GM23248 (cell line): Measurements from ENCODE around the gene DPP6. TPM values are rescaled to one million over a fixed set of nuclear protein-coding genes. Genes with fewer than 3 reads are reported as not detected.

ENCODE experiments used
- DNase-seq: peaks from one replicate; pipeline ENCODE4 v3.0.0-alpha.2; 2015
- H2AFZ ChIP-seq: fragments of 200-600 bp; sonication (generic); 2 replicates; pipeline ENCODE4 v1.6.1; 2016; ENCODE audit warnings: antibody characterized with exemption
- H3F3A ChIP-seq: fragments of 200-600 bp; sonication (generic); 2 replicates; pipeline ENCODE4 v1.6.1; 2016; ENCODE audit warnings: mild to moderate bottlenecking, antibody characterized with exemption, mixed run types; ENCODE audit not compliant: insufficient read depth
- H3K27ac ChIP-seq: fragments of 200-600 bp; sonication (generic); 2 replicates; pipeline ENCODE4 v1.5.1; 2016; ENCODE audit warnings: mild to moderate bottlenecking
- H3K27me3 ChIP-seq: fragments of 200-600 bp; sonication (generic); replicated peaks from 2 replicates; pipeline ENCODE4 v1.6.1; 2016; ENCODE audit warnings: mild to moderate bottlenecking; ENCODE audit not compliant: insufficient read depth
- H3K36me3 ChIP-seq: fragments of 200-600 bp; sonication (generic); 2 replicates; pipeline ENCODE4 v1.6.1; 2016; ENCODE audit warnings: low read depth, mild to moderate bottlenecking
- H3K4me1 ChIP-seq: fragments of 200-600 bp; sonication (generic); 2 replicates; pipeline ENCODE4 v1.6.1; 2016; ENCODE audit warnings: mild to moderate bottlenecking; ENCODE audit not compliant: insufficient read depth
- H3K4me2 ChIP-seq: fragments of 200-600 bp; sonication (generic); one replicate; pipeline ENCODE4 v1.6.1; 2016; ENCODE audit warnings: mild to moderate bottlenecking; ENCODE audit not compliant: unreplicated experiment
- H3K4me3 ChIP-seq: fragments of 200-600 bp; sonication (generic); 2 replicates; pipeline ENCODE4 v1.5.1; 2016; ENCODE audit warnings: mild to moderate bottlenecking
- H3K79me2 ChIP-seq: fragments of 200-600 bp; sonication (generic); 2 replicates; pipeline ENCODE4 v1.6.1; 2016; ENCODE audit warnings: mild to moderate bottlenecking; ENCODE audit not compliant: insufficient read depth
- H3K9ac ChIP-seq: fragments of 200-600 bp; sonication (generic); 2 replicates; pipeline ENCODE4 v1.6.1; 2016; ENCODE audit warnings: mild to moderate bottlenecking
- H3K9me2 ChIP-seq: fragments of 200-600 bp; sonication (generic); 2 replicates; pipeline ENCODE4 v1.6.1; 2016; ENCODE audit warnings: mixed run types, mild to moderate bottlenecking, moderate library complexity; ENCODE audit not compliant: insufficient read depth
- H3K9me3 ChIP-seq: fragments of 200-600 bp; sonication (generic); one replicate; pipeline ENCODE4 v1.6.1; 2017; ENCODE audit warnings: low read depth
- H4K20me1 ChIP-seq: fragments of 200-600 bp; sonication (generic); 2 replicates; pipeline ENCODE4 v1.6.0; 2016; ENCODE audit not compliant: insufficient read depth
- EZH2 ChIP-seq: fragments of 200-600 bp; sonication (generic); IDR thresholded peaks from 2 replicates; pipeline ENCODE4 v1.6.1; 2018; ENCODE audit warnings: antibody characterized with exemption, mild to moderate bottlenecking; ENCODE audit not compliant: insufficient read depth, poor library complexity, severe bottlenecking
- EZH2phosphoT487 ChIP-seq: fragments of 200-600 bp; sonication (generic); IDR thresholded peaks from 2 replicates; pipeline ENCODE4 v1.6.1; 2018; ENCODE audit warnings: antibody characterized with exemption, moderate library complexity, mild to moderate bottlenecking, low read depth; ENCODE audit not compliant: insufficient read depth
- WGBS, 2 experiments: methylation state at CpG; one replicate each; pipeline ENCODE4 v1.1.6; 2015 to 2017; ENCODE audit warnings: low lambda C conversion rate in 2 of 2, low coverage in 1 of 2; ENCODE audit errors: missing lambda C conversion rate in 2 of 2; 5-methylcytosine and 5-hydroxymethylcytosine counted together
- in situ Hi-C: fragments of 300-500 bp; cut with MboI; formaldehyde crosslinking; loops from 2 replicates; pipeline ENCODE4 v1.15.0; 2020
- polyA plus RNA-seq: library from polyadenylated mRNA; unstranded; fragments of >200 nt; fragmentation: Nextera tagmentation; extraction: Ambion mirVana; gene quantifications from 2 replicates; pipeline ENCODE4 v1.2.1, GENCODE V29; 2016
- total RNA-seq: library from RNA; depleted of rRNA; stranded (reverse); fragments of >200 nt; shearing (Covaris generic); gene quantifications from 2 replicates; pipeline ENCODE4 v1.2.3, GENCODE V29; 2014

The DPP6 gene
- total and polyA plus RNA-seq, 2 experiments from 2014 or later: not detected

GRCh38 chr7:154736389-154736788 is 684.2 kb downstream of the DPP6 start:
- H3K4me1 ChIP-seq: no peaks in the 10 kb centered on the region
- H3K4me3 ChIP-seq: no peak overlapping the region
- H3K9me2 ChIP-seq: no peaks in the 10 kb centered on the region
- no peak overlapping the region for H2AFZ ChIP-seq
- H3K36me3 ChIP-seq: no peaks in the 10 kb centered on the region
- in situ Hi-C loops: no loop called here
- TF ChIP-seq EZH2phosphoT487 (no peak), EZH2 (no peak)
- no peaks in the 10 kb centered on the region for H3K79me2 ChIP-seq
- no peak for DNase-seq
- 2 to 3% methylated on average over 3 of the region's 3 CpGs for WGBS, 2 experiments
- H3K27ac ChIP-seq: no peak overlapping the region
- no peaks in the 10 kb centered on the region for H3K9me3 ChIP-seq
- H3F3A ChIP-seq: no peaks in the 10 kb centered on the region
- no peak overlapping the region for H3K9ac ChIP-seq
- H4K20me1 ChIP-seq: no peaks in the 10 kb centered on the region
- H3K27me3 ChIP-seq: no peaks in the 10 kb centered on the region
- no peak overlapping the region for H3K4me2 ChIP-seq

GRCh38 chr7:154738216-154738615 is 686.0 kb downstream of the DPP6 start:
- WGBS, 2 experiments: 27 to 31% methylated on average over 5 of the region's 5 CpGs

GRCh38 chr7:154741131-154741530 is 688.9 kb downstream of the DPP6 start:
- Histone ChIP-seq H3K4me2 (no peak overlapping the region), H3K27me3 (no peaks in the 10 kb centered on the region), H2AFZ (no peak overlapping the region), H3K4me1 (no peaks in the 10 kb centered on the region), H3K9me3 (no peaks in the 10 kb centered on the region), H3K27ac (no peak overlapping the region), H3K79me2 (no peaks in the 10 kb centered on the region), H3K4me3 (no peak overlapping the region), H3K36me3 (no peaks in the 10 kb centered on the region), H3K9ac (no peak overlapping the region), H4K20me1 (no peaks in the 10 kb centered on the region), H3K9me2 (no peaks in the 10 kb centered on the region), H3F3A (no peaks in the 10 kb centered on the region)
- WGBS, 2 experiments: 13 to 22% methylated on average over 6 of the region's 6 CpGs
- DNase-seq: no peak
- in situ Hi-C loops: no loop called here
- TF ChIP-seq EZH2 (no peak), EZH2phosphoT487 (no peak)

More at GRCh38 chr7:154738216-154738615, 686.0 kb downstream of the DPP6 start:
- no peak overlapping the region for H3K9ac ChIP-seq
- no peak overlapping the region for H3K27ac ChIP-seq
- in situ Hi-C loops: no loop called here
- TF ChIP-seq EZH2phosphoT487: no peak
- TF ChIP-seq EZH2: no peak
- no peak for DNase-seq
- H3K4me2 ChIP-seq: no peak overlapping the region
- no peaks in the 10 kb centered on the region for H3K9me2 ChIP-seq
- no peaks in the 10 kb centered on the region for H3K36me3 ChIP-seq
- H3K79me2 ChIP-seq: no peaks in the 10 kb centered on the region
- no peaks in the 10 kb centered on the region for H3K4me1 ChIP-seq
- H3F3A ChIP-seq: no peaks in the 10 kb centered on the region
- no peaks in the 10 kb centered on the region for H4K20me1 ChIP-seq
- H3K27me3 ChIP-seq: no peaks in the 10 kb centered on the region
- no peaks in the 10 kb centered on the region for H3K9me3 ChIP-seq
- no peak overlapping the region for H3K4me3 ChIP-seq
- no peak overlapping the region for H2AFZ ChIP-seq

GRCh38 chr7:154743206-154743605 is 691.0 kb downstream of the DPP6 start:
- in situ Hi-C loops: no loop called here
- no peaks in the 10 kb centered on the region for H3K79me2 ChIP-seq
- H3K4me3 ChIP-seq: no peak overlapping the region
- no peaks in the 10 kb centered on the region for H3F3A ChIP-seq
- no peak overlapping the region for H2AFZ ChIP-seq
- H3K4me1 ChIP-seq: no peaks in the 10 kb centered on the region
- no peaks in the 10 kb centered on the region for H3K9me2 ChIP-seq
- H3K9me3 ChIP-seq: no peaks in the 10 kb centered on the region
- no peaks in the 10 kb centered on the region for H3K27me3 ChIP-seq
- DNase-seq: no peak
- TF ChIP-seq EZH2: no peak
- no peak for TF ChIP-seq EZH2phosphoT487
- H3K4me2 ChIP-seq: no peak overlapping the region
- no peak overlapping the region for H3K9ac ChIP-seq
- 32 to 37% methylated on average over 5 of the region's 5 CpGs for WGBS, 2 experiments
- H3K27ac ChIP-seq: no peak overlapping the region
- no peaks in the 10 kb centered on the region for H3K36me3 ChIP-seq
- H4K20me1 ChIP-seq: no peaks in the 10 kb centered on the region

- 8% methylated on average over 15 of the region's 15 CpGs for whole genome bisulfite sequencing, 2 experiments
- TF ChIP-seq EZH2phosphoT487 (no peak), EZH2 (no peak)
- in situ Hi-C loops: no loop called here
Measured at GRCh38 chr7:154744256-154744860, 692.2 kb downstream of the DPP6 start.

More at GRCh38 chr7:154744256-154744860, 692.2 kb downstream of the DPP6 start:
- Histone ChIP-seq H3K4me2 (no peak overlapping the region), H3K4me3 (no peak overlapping the region), H3K79me2 (no peaks in the 10 kb centered on the region), H4K20me1 (no peaks in the 10 kb centered on the region), H3K27ac (no peak overlapping the region), H3K27me3 (no peaks in the 10 kb centered on the region), H3K4me1 (no peaks in the 10 kb centered on the region), H3K9me2 (no peaks in the 10 kb centered on the region), H3K9ac (no peak overlapping the region), H3F3A (no peaks in the 10 kb centered on the region), H3K9me3 (no peaks in the 10 kb centered on the region), H2AFZ (no peak overlapping the region), H3K36me3 (no peaks in the 10 kb centered on the region)
- peak; percentile 30 for DNase-seq
